Measurements from ENCODE around the gene SLFN14. TPM values are rescaled to one million over a fixed set of nuclear protein-coding genes. Genes with fewer than 3 reads are reported as not detected.

The SLFN14 gene
- polyA plus RNA-seq, 2 of the 4 experiments (the other 2 are of a cell fraction): not detected

DNA sequence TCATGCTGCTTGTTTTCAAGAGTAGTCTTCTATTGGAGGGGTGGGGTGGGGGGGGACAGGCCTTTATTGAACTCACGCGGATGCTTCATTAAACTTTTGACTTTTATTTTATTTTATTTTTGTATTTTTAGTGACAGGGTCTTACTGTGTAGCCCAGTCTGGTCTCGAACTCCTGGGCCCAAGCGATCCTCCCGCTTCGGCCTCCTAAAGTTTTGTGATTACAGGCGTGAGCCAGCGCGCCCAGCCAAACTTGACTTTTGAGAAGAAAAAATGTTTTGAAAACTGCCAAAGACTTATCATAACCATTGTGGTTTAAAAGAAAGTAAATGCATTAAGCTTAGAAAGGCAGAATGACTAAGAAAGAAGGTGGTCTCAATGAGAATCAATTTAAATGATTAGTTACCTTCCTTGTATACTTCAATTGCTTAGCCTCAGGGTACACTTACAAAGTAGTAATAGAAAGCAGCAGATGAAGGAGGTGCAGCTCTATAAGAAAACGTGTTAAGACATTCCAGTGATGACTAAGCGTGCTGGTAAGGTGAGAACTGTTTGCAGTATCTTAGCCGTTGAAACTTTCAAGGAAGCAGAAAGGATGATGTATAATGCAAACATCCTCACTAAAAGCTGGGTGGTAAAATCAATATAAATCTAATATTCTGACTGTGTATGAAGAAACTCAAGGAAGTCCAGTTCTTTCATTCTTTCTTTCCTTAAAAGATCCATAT, 27.7 kb upstream of the SLFN14 start:
- Histone ChIP-seq H3K27ac (peak overlapping the region; percentile 91 to 94), H3K4me2 (peak overlapping the region; percentile 80), H3K4me1 (peaks cover 39% of the 10 kb centered on the region), H3K9me3 (no peaks in the 10 kb centered on the region), H3K4me3 (peak overlapping the region; percentile 73)
- 4% methylated on average over 12 of the region's 12 CpGs for WGBS (ENCODE audit: missing lambda C conversion rate)
- peak; percentile 98 for FAIRE-seq
- ChIA-PET POLR2A (interaction anchor here (0.6 to 1.8 kb wide), 6 partner anchors 10 to 1250 kb away, joined by 3 to 24 read pairs (median 3); partner anchors contain the start of genes PEX12 and TAF15), CTCF (interaction anchor here (0.5 to 4.9 kb wide), 7 partner anchors 10 to 349 kb away, joined by 3 to 30 read pairs (median 11); partner anchors contain the start of gene PEX12)
- peak; percentile 92 to 93 for DNase-seq (ENCODE audit: low read depth in 1 of 2, low spot score in 1 of 2)
- peak; percentile 61 to 73; a peak in 5 of 6 replicates for ATAC-seq
- TF ChIP-seq POLR2A (IDR thresholded peaks at IDR 0.05; ENCODE audit: low read length): no peak
- TF ChIP-seq MAX (IDR thresholded peaks at IDR 0.05): peak; percentile 83
- TF ChIP-seq CBX8 (IDR thresholded peaks at IDR 0.05): no peak
- no peak for TF ChIP-seq EHMT2 (IDR thresholded peaks at IDR 0.05; ENCODE audit: low read depth)
- TF ChIP-seq GATA3 (IDR thresholded peaks at IDR 0.05; ENCODE audit: borderline replicate concordance): peak; percentile 76
- TF ChIP-seq MAZ (IDR thresholded peaks at IDR 0.05; ENCODE audit: borderline replicate concordance, low read depth, low read length): no peak
- TF ChIP-seq CBX2 (IDR thresholded peaks at IDR 0.05; ENCODE audit: borderline replicate concordance, low read depth): no peak
- TF ChIP-seq POLR2AphosphoS2 (conservative IDR thresholded peaks at IDR 0.05; ENCODE audit: low read length): no peak
- no peak for TF ChIP-seq NR3C1 (IDR thresholded peaks at IDR 0.05)
- TF ChIP-seq HOXB13 (CRISPR knock-in tag; IDR thresholded peaks at IDR 0.05; ENCODE audit: low read depth): no peak
- peak; percentile 26 to 68; a peak in 2 of 4 replicates for TF ChIP-seq CEBPB (IDR thresholded peaks at IDR 0.05)
- no peak for TF ChIP-seq RCOR1 (IDR thresholded peaks at IDR 0.05; ENCODE audit: low read depth, low read length)
- 0 out of 2 replicates have a peak, but pooled peaks have one; percentile 24 for TF ChIP-seq RARB (CRISPR knock-in tag; IDR thresholded peaks at IDR 0.05)
- TF ChIP-seq RFX5 (IDR thresholded peaks at IDR 0.05): no peak
- TF ChIP-seq HMGXB4 (CRISPR knock-in tag; IDR thresholded peaks at IDR 0.05; ENCODE audit: borderline replicate concordance): no peak; the same call in 1 of the 2 replicates
- no peak for TF ChIP-seq ZNF302 (CRISPR knock-in tag; IDR thresholded peaks at IDR 0.05)
- 0 out of 2 replicates have a peak, but pooled peaks have one; percentile 26 for TF ChIP-seq MYC (IDR thresholded peaks at IDR 0.05; ENCODE audit: borderline replicate concordance, low read length)
- TF ChIP-seq, protein P1, sequence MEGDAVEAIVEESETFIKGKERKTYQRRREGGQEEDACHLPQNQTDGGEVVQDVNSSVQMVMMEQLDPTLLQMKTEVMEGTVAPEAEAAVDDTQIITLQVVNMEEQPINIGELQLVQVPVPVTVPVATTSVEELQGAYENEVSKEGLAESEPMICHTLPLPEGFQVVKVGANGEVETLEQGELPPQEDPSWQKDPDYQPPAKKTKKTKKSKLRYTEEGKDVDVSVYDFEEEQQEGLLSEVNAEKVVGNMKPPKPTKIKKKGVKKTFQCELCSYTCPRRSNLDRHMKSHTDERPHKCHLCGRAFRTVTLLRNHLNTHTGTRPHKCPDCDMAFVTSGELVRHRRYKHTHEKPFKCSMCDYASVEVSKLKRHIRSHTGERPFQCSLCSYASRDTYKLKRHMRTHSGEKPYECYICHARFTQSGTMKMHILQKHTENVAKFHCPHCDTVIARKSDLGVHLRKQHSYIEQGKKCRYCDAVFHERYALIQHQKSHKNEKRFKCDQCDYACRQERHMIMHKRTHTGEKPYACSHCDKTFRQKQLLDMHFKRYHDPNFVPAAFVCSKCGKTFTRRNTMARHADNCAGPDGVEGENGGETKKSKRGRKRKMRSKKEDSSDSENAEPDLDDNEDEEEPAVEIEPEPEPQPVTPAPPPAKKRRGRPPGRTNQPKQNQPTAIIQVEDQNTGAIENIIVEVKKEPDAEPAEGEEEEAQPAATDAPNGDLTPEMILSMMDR (IDR thresholded peaks at IDR 0.05): no peak
- TF ChIP-seq RAD21 (conservative IDR thresholded peaks at IDR 0.05 in 1 of 2, IDR thresholded peaks at IDR 0.05 in 1 of 2): no peak
- TF ChIP-seq, protein P2, sequence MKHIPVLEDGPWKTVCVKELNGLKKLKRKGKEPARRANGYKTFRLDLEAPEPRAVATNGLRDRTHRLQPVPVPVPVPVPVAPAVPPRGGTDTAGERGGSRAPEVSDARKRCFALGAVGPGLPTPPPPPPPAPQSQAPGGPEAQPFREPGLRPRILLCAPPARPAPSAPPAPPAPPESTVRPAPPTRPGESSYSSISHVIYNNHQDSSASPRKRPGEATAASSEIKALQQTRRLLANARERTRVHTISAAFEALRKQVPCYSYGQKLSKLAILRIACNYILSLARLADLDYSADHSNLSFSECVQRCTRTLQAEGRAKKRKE (CRISPR knock-in tag; IDR thresholded peaks at IDR 0.05; ENCODE audit: low read depth): no peak
- TF ChIP-seq EHF (CRISPR knock-in tag; IDR thresholded peaks at IDR 0.05): no peak
- no peak for TF ChIP-seq NFE2L2 (conservative IDR thresholded peaks at IDR 0.05; ENCODE audit: low read length)
- no peak for TF ChIP-seq E2F6 (IDR thresholded peaks at IDR 0.05; ENCODE audit: borderline replicate concordance, low read depth)
- TF ChIP-seq JUNB (IDR thresholded peaks at IDR 0.05): peak; percentile 78
- TF ChIP-seq, protein P3, sequence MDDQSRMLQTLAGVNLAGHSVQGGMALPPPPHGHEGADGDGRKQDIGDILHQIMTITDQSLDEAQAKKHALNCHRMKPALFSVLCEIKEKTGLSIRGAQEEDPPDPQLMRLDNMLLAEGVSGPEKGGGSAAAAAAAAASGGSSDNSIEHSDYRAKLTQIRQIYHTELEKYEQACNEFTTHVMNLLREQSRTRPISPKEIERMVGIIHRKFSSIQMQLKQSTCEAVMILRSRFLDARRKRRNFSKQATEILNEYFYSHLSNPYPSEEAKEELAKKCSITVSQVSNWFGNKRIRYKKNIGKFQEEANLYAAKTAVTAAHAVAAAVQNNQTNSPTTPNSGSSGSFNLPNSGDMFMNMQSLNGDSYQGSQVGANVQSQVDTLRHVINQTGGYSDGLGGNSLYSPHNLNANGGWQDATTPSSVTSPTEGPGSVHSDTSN (IDR thresholded peaks at IDR 0.05): no peak
- TF ChIP-seq HEYL (CRISPR knock-in tag; IDR thresholded peaks at IDR 0.05): no peak
- no peak for TF ChIP-seq ZC3H11A (IDR thresholded peaks at IDR 0.05)
- no peak for TF ChIP-seq HOXB5 (CRISPR knock-in tag; IDR thresholded peaks at IDR 0.05)
- no peak for TF ChIP-seq FOSB (CRISPR knock-in tag; IDR thresholded peaks at IDR 0.05)
- no peak; the same call in 1 of the 2 replicates for TF ChIP-seq FOSL2 (IDR thresholded peaks at IDR 0.05)
- peak; percentile 95 for TF ChIP-seq FOSL2 (CRISPR knock-in tag; IDR thresholded peaks at IDR 0.05)
- TF ChIP-seq CHD4 (IDR thresholded peaks at IDR 0.05; ENCODE audit: borderline replicate concordance): no peak
- TF ChIP-seq KDM1A (IDR thresholded peaks at IDR 0.05; ENCODE audit: low read depth): no peak
- peak; percentile 67 to 68; a peak in 2 of 5 replicates for TF ChIP-seq JUN (IDR thresholded peaks at IDR 0.05)
- peak; percentile 80 for TF ChIP-seq BHLHE40 (IDR thresholded peaks at IDR 0.05; ENCODE audit: low read depth, low read length)
